ENCODE results near the gene RPL12.

Gene RPL12

DNA sequence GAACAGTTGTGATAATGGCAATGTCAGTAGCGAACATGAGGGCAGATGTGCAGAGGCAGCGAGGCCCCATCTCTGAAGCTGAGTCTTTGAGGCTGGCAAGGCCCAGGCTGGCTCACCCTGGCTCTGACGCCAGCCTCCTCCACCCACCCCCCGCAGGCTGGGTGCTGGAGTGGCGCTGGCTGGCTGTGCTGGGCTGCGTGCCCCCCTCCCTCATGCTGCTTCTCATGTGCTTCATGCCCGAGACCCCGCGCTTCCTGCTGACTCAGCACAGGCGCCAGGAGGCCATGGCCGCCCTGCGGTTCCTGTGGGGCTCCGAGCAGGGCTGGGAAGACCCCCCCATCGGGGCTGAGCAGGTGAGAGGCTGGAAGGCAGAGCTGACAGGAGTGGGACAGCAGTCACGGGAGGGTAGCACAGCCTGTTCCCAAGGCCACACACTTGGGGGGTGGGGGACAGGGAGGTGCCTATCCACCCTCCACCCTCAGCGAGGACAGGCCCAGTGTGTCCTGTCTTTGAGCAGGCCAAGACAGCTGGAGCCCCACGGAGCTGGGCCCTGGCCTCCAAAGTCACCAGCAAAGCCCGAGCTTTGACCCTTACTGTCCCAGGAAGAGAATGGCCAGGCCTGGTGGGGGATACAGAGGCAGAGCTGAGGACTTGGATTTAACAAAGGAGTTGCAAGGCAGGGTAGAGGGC lies 48.7 kb downstream of the RPL12 start:
- ATAC-seq (ENCODE audit: insufficient read depth, low read depth) (peak; percentile 37; the same call in 1 of the 3 replicates), DNase-seq (no peak)
- H3K4me3 ChIP-seq (ENCODE audit: low read depth in 1 of 2, low read length in 2 of 2) = no peak overlapping the region
- no peak overlapping the region for H2AFZ ChIP-seq (ENCODE audit: low read depth, low read length)
- H3K4me2 ChIP-seq (ENCODE audit: insufficient read depth, low read length) = no peak overlapping the region
- no peaks in the 10 kb centered on the region for H3K9me3 ChIP-seq (ENCODE audit: insufficient read depth, low read length, severe bottlenecking)
- no peak for TF ChIP-seq EZH2 (IDR thresholded peaks at IDR 0.05; ENCODE audit: borderline replicate concordance, low read depth, low read length, severe bottlenecking)
- TF ChIP-seq CTCF (IDR thresholded peaks at IDR 0.05; ENCODE audit: borderline replicate concordance, extremely low read depth, low read length, poor library complexity, severe bottlenecking) = no peak
- no peak overlapping the region for H3K27ac ChIP-seq (ENCODE audit: low read length)
- H4K20me1 ChIP-seq (ENCODE audit: insufficient read depth, low read length) = peaks cover 86% of the 10 kb centered on the region
- no peaks in the 10 kb centered on the region for H3K4me1 ChIP-seq (ENCODE audit: insufficient read depth, low read length)
- H3K27me3 ChIP-seq (ENCODE audit: insufficient read depth, low read length, poor library complexity) = peaks cover 28% of the 10 kb centered on the region
- H3K36me3 ChIP-seq (ENCODE audit: insufficient read depth, low read length) = no peaks in the 10 kb centered on the region
- no peak overlapping the region for H3K9ac ChIP-seq (ENCODE audit: low read depth, low read length)
- no peaks in the 10 kb centered on the region for H3K79me2 ChIP-seq (ENCODE audit: insufficient read depth, low read length)

GRCh38 chr9:127399736-127400269 lies 51.4 kb downstream of the RPL12 start:
- Histone ChIP-seq H3K4me3 (ENCODE audit: low read depth in 1 of 2, low read length in 2 of 2) (no peak overlapping the region), H3K27ac (ENCODE audit: low read length) (no peak overlapping the region), H3K9me3 (ENCODE audit: insufficient read depth, low read length, severe bottlenecking) (no peaks in the 10 kb centered on the region), H3K27me3 (ENCODE audit: insufficient read depth, low read length, poor library complexity) (peaks cover 32% of the 10 kb centered on the region), H3K36me3 (ENCODE audit: insufficient read depth, low read length) (no peaks in the 10 kb centered on the region), H2AFZ (ENCODE audit: low read depth, low read length) (no peak overlapping the region), H3K9ac (ENCODE audit: low read depth, low read length) (no peak overlapping the region), H3K4me1 (ENCODE audit: insufficient read depth, low read length) (no peaks in the 10 kb centered on the region), H3K4me2 (ENCODE audit: insufficient read depth, low read length) (no peak overlapping the region), H3K79me2 (ENCODE audit: insufficient read depth, low read length) (no peaks in the 10 kb centered on the region), H4K20me1 (ENCODE audit: insufficient read depth, low read length) (peaks cover 79% of the 10 kb centered on the region)
- no peak for DNase-seq
- TF ChIP-seq CTCF (IDR thresholded peaks at IDR 0.05; ENCODE audit: borderline replicate concordance, extremely low read depth, low read length, poor library complexity, severe bottlenecking) (no peak), EZH2 (IDR thresholded peaks at IDR 0.05; ENCODE audit: borderline replicate concordance, low read depth, low read length, severe bottlenecking) (no peak)
- no peak for ATAC-seq (ENCODE audit: insufficient read depth, low read depth)

DNA sequence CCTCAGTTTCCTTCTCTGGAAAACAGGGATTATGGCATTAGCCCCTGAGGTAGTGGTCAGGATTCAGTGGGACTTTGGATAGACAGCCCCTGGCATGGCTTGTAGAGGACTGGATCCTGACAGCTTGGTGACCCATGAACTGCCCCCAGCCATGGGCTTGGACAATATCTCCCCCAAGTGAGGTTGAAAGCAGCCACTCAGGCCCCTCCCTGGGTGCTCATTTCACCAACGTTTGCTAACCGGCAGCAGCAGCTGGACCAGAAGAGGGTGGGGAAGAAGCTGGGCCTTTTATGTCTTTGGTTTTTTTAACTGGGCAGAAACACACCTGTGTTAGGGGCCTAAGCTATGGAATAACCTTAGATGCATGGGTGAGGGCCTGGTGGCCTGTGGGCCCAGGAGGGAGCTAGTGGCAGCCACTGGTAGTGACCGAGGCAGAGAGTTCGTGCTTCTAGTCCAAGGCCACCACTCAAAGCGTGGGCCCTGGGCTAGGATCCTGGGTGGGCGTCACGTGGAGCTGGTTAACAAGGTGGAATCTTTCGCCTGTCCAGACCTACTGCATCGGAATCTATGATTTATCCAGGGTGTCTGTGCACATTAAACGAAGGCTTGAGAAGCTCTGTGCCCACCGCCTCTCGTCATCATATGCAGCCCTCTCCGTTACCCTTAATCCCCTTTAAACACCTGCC lies 52.3 kb downstream of the RPL12 start:
- Histone ChIP-seq H3K27ac (ENCODE audit: low read length) (no peak overlapping the region), H3K36me3 (ENCODE audit: insufficient read depth, low read length) (no peaks in the 10 kb centered on the region), H3K9ac (ENCODE audit: low read depth, low read length) (no peak overlapping the region), H4K20me1 (ENCODE audit: insufficient read depth, low read length) (peaks cover 74% of the 10 kb centered on the region), H3K4me1 (ENCODE audit: insufficient read depth, low read length) (no peaks in the 10 kb centered on the region), H3K79me2 (ENCODE audit: insufficient read depth, low read length) (no peaks in the 10 kb centered on the region), H3K27me3 (ENCODE audit: insufficient read depth, low read length, poor library complexity) (peaks cover 35% of the 10 kb centered on the region), H3K4me3 (ENCODE audit: low read depth in 1 of 2, low read length in 2 of 2) (no peak overlapping the region), H2AFZ (ENCODE audit: low read depth, low read length) (no peak overlapping the region), H3K4me2 (ENCODE audit: insufficient read depth, low read length) (no peak overlapping the region), H3K9me3 (ENCODE audit: insufficient read depth, low read length, severe bottlenecking) (no peaks in the 10 kb centered on the region)
- no peak for TF ChIP-seq CTCF (IDR thresholded peaks at IDR 0.05; ENCODE audit: borderline replicate concordance, extremely low read depth, low read length, poor library complexity, severe bottlenecking)
- ATAC-seq (ENCODE audit: insufficient read depth, low read depth) (no peak), DNase-seq (no peak)
